Heart right ventricle (tissue), 16 donors: ENCODE data around the gene MARK1. TPM values are rescaled to one million over a fixed set of nuclear protein-coding genes. Genes with fewer than 3 reads are reported as not detected.

Experiments
- ATAC-seq, 8 donors: fragments of 200-7000 bp; cut with Tn5 transposase; one replicate each; pipeline ENCODE4 v1.9.1; 2020; ENCODE audit warnings: mild to moderate bottlenecking in 8 of 8, moderate library complexity in 8 of 8, moderate number of reproducible peaks in 1 of 8
- DNase-seq, 2 donors: peaks; one replicate each; pipeline ENCODE4 v3.0.0-alpha.2; 2020
- H3K27ac ChIP-seq, 10 donors: fragments of 200-600 bp; sonication (generic) in 2 of 10; one replicate each; pipeline versions ENCODE4 v1.5.0 to v1.8.0; 2020 to 2022; ENCODE audit warnings: mild to moderate bottlenecking in 3 of 10
- H3K27me3 ChIP-seq, 7 donors: fragments of 200-600 bp; one replicate each; pipeline ENCODE4 v1.8.0; 2021 to 2022; ENCODE audit warnings: mild to moderate bottlenecking in 2 of 7
- H3K36me3 ChIP-seq, 9 donors: fragments of 200-600 bp; sonication (generic) in 1 of 9; one replicate each; pipeline versions ENCODE4 v1.5.0 to v1.8.0; 2020 to 2022; ENCODE audit warnings: mild to moderate bottlenecking in 2 of 9
- H3K4me1 ChIP-seq, 9 donors: fragments of 200-600 bp; sonication (generic) in 1 of 9; one replicate each; pipeline versions ENCODE4 v1.5.0 to v1.8.0; 2020 to 2022; ENCODE audit warnings: mild to moderate bottlenecking in 4 of 9
- H3K4me3 ChIP-seq, 10 donors: fragments of 200-600 bp; sonication (generic) in 2 of 10; one replicate each; pipeline versions ENCODE4 v1.5.0 to v1.8.0; 2020 to 2022; ENCODE audit warnings: mild to moderate bottlenecking in 7 of 10, moderate library complexity in 2 of 10
- H3K9me3 ChIP-seq, 11 donors: fragments of 200-600 bp in 10 of 11; sonication (generic) in 2 of 11; one replicate each; pipeline versions ENCODE4 v1.5.0 to v1.8.0; 2013 to 2022; ENCODE audit warnings: mild to moderate bottlenecking in 2 of 11, control low read depth in 1 of 11, moderate library complexity in 1 of 11
- WGBS, 2 donors: extraction: QIAGEN DNeasy Blood & Tissue Kit; methylation state at CpG; one replicate each; pipeline ENCODE4 v1.1.7; 2013; ENCODE audit warnings: inconsistent platforms in 1 of 2; 5-methylcytosine and 5-hydroxymethylcytosine counted together
- intact Hi-C, 10 donors: fragments of 100-400 bp; cut with DNase I; formaldehyde crosslinking; loops; one replicate each; pipeline versions ENCODE4 v1.11.1 to v1.14.2; 2022
- polyA plus RNA-seq, 2 donors: library from polyadenylated mRNA; stranded (reverse); fragments of 200-250 nt; gene quantifications; one replicate each; pipeline ENCODE4 v1.2.3, GENCODE V29; 2013
- total RNA-seq, 10 donors: library from RNA; stranded (reverse); fragmentation: NEBNext Ultra II Directional in 3 of 10; extraction: Animal tissue kit (Norgen Biotek cat#: 25700) in 3 of 10; gene quantifications; one replicate each; pipeline versions ENCODE4 v1.2.1 to v1.2.4, GENCODE V29; 2021 to 2023
- TF ChIP-seq, protein P1 (sequence below), 9 donors: fragments of 200-600 bp; sonication (generic) in 2 of 9; IDR thresholded peaks; one replicate each; pipeline versions ENCODE4 v1.5.0 to v1.8.0; 2021 to 2022; ENCODE audit warnings: antibody characterized with exemption in 9 of 9, mild to moderate bottlenecking in 5 of 9, moderate library complexity in 1 of 9
- donor health status: Arrhythmogenic right ventricular cardiomyopathy.
- donor health status: ischemic (EF 13 %, LVEDD 7.1; RV severe dilation, severe dysfunction).
- donor health status: healthy with polysubstance abuse.
- donor health status: DM: no; HTN: yes; CAD: no.
- donor health status: DM: no; HTN: no; CAD: no.
- donor health status: ischemic (EF 25% LVEDD 6.9; RV normal size, moderate dysfunction).
- donor health status: ischemic (EF 25% LVEDD 5.7; RV mildly dilated, moderate dysfunction).
- donor health status: healthy.
- donor health status: DM: yes; HTN: yes; CAD: no.
- donor health status: Ischemic cardiomyopathy.
- donor health status: ischemic (EF 35%, LVEDD 5.7; RV mildly dilated, moderate dysfunction).
- donor health status: nonischemic (EF 11% LVEDD 7.7; RV severe dilation, severe dysfunction).
- donor health status: DM: yes; HTN: yes; CAD: no.
- donor health status: PGD.
- donor health status: ischemic (EF 29% LVEDD 5.4; RV normal size, mild dysfunction).
- donor health status: nonischemic (EF 23%, LVEDD 6.1; RV moderate dilation, normal function).

Gene MARK1
- total and polyA plus RNA-seq, 12 donors, result 6.9 to 19.0 (median 14.9) TPM

DNA sequence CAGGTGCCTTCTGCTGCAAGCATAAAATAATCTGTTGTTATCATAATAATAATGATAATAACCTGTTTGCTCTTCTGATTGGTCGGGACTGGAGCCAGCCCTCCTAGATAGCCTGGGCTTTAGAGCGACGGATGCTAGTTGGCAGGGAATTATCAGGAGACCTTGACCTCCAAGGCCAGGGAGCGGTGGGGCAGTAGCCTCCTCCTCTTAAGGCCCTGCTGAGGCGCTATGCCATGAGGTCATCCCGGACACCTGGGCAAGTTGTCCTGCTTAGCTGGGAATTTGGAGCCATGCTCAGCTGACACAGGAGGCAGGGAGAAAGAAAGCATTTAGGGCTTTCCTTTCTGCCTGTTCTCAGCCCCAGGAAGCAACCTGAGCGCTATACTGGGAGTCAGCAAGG, 177.8 kb downstream of the MARK1 start:
- Histone ChIP-seq H3K9me3 (no peaks in the 10 kb centered on the region), H3K27me3 (no peaks in the 10 kb centered on the region), H3K4me3 (no peak overlapping the region), H3K4me1 (peaks cover 0 to 63% (median 32%) of the 10 kb centered on the region in 9 donors), H3K36me3 (no peaks in the 10 kb centered on the region), H3K27ac (peak overlapping the region in 2 of 10 donors; percentile 5 to 12)
- WGBS, 2 donors, result 46 to 52% methylated on average over 7 of the region's 7 CpGs
- intact Hi-C loops, result no loop called here
- ATAC-seq (no peak), DNase-seq (no peak)
- TF ChIP-seq, protein P1, sequence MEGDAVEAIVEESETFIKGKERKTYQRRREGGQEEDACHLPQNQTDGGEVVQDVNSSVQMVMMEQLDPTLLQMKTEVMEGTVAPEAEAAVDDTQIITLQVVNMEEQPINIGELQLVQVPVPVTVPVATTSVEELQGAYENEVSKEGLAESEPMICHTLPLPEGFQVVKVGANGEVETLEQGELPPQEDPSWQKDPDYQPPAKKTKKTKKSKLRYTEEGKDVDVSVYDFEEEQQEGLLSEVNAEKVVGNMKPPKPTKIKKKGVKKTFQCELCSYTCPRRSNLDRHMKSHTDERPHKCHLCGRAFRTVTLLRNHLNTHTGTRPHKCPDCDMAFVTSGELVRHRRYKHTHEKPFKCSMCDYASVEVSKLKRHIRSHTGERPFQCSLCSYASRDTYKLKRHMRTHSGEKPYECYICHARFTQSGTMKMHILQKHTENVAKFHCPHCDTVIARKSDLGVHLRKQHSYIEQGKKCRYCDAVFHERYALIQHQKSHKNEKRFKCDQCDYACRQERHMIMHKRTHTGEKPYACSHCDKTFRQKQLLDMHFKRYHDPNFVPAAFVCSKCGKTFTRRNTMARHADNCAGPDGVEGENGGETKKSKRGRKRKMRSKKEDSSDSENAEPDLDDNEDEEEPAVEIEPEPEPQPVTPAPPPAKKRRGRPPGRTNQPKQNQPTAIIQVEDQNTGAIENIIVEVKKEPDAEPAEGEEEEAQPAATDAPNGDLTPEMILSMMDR (IDR thresholded peaks at IDR 0.05), result no peak

DNA sequence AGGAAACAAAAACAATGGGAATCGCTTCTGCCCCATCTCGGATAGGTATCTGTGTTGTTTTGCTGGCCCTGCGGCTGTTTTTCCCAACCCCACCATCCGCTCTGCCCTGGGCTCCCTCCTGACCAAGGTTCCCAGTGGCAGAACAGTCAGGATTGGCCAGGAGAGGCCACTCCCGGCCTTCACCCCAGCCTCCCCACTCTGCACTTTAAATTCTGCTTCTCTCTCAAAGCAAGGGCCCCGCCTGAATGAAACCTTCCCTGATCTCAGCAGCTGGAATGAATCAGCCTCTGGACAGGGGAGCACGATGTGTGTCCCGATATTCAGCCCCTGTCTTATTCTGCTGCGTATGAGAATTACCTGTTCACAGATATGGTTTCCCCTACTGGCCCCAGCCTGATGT, 178.5 kb downstream of the MARK1 start:
- intact Hi-C loops, result no loop called here
- H3K27me3 ChIP-seq, result no peaks in the 10 kb centered on the region
- no peaks in the 10 kb centered on the region for H3K9me3 ChIP-seq
- ATAC-seq (peak in 1 of 8 donors; percentile 24), DNase-seq (no peak)
- peak overlapping the region in 4 of 10 donors; percentile 12 to 48 (median 28) for H3K27ac ChIP-seq
- peaks cover 2 to 65% (median 36%) of the 10 kb centered on the region in 9 donors for H3K4me1 ChIP-seq
- H3K4me3 ChIP-seq, result no peak overlapping the region
- H3K36me3 ChIP-seq, result no peaks in the 10 kb centered on the region
- WGBS, 2 donors, result 70 to 74% methylated on average over 9 of the region's 9 CpGs
- TF ChIP-seq, protein P1 (IDR thresholded peaks at IDR 0.05), result no peak

DNA sequence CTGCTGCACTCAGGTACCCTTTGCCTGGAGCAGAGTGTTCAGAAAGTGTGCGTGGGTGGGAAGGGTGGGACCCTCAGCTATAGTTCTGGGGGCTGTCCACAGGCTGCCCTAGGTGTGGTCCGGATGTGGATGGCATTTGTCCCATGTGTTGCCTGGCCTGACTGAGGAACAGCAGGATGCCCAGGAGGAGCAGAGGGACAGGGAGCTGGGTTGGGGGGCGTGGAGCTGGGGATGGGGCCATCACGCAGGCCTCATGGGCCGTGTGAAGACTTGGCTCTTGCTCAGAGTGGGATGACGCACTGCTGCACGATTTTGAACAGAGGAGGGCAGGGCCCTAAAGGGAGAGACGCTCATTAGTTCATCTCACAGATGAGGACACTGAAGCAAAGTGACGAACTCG, 179.2 kb downstream of the MARK1 start:
- H3K4me1 ChIP-seq, result peaks cover 2 to 61% (median 36%) of the 10 kb centered on the region in 9 donors
- no peak for ATAC-seq
- 89 to 91% methylated on average over 10 of the region's 10 CpGs for WGBS, 2 donors
- no peak for DNase-seq
- H3K27me3 ChIP-seq, result no peaks in the 10 kb centered on the region
- H3K9me3 ChIP-seq, result no peaks in the 10 kb centered on the region
- intact Hi-C loops, result no loop called here
- no peak overlapping the region for H3K27ac ChIP-seq
- H3K36me3 ChIP-seq, result no peaks in the 10 kb centered on the region
- TF ChIP-seq, protein P1 (IDR thresholded peaks at IDR 0.05), result no peak
- no peak overlapping the region for H3K4me3 ChIP-seq

DNA sequence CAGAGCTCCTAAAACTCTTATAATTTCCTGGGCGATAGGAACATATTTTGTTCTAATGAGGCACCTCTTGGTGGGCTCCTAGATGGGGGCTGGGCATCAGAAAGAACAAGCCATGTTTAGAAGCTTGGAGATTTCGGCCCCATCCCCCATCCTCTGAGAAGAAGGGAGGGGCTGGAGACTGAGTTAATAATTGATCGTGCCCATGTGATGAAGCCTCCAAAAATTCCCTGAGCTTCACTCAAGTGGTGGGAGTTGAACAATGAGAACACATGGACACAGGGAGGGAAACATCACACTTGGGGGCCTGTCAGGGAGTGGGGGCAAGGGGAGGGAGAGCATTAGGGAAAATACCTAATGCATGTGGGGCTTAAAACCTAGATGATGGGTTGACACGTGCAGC, 180.3 kb downstream of the MARK1 start:
- ATAC-seq (no peak), DNase-seq (no peak)
- Histone ChIP-seq H3K36me3 (no peaks in the 10 kb centered on the region), H3K9me3 (no peaks in the 10 kb centered on the region), H3K4me1 (peaks cover 2 to 51% (median 29%) of the 10 kb centered on the region in 9 donors), H3K4me3 (no peak overlapping the region), H3K27me3 (no peaks in the 10 kb centered on the region), H3K27ac (no peak overlapping the region)
- intact Hi-C loops, result no loop called here
- TF ChIP-seq, protein P1 (IDR thresholded peaks at IDR 0.05), result no peak
- 95 to 96% methylated on average over 4 of the region's 4 CpGs for WGBS, 2 donors
